GM23248 (cell line): ENCODE measurements around the gene SCAPER.

Source experiments
- EZH2 ChIP-seq: fragments of 200-600 bp; sonication (generic); IDR thresholded peaks from 2 replicates; pipeline ENCODE4 v1.6.1; 2018; ENCODE audit warnings: antibody characterized with exemption, mild to moderate bottlenecking; ENCODE audit not compliant: insufficient read depth, poor library complexity, severe bottlenecking
- EZH2phosphoT487 ChIP-seq: fragments of 200-600 bp; sonication (generic); IDR thresholded peaks from 2 replicates; pipeline ENCODE4 v1.6.1; 2018; ENCODE audit warnings: antibody characterized with exemption, moderate library complexity, mild to moderate bottlenecking, low read depth; ENCODE audit not compliant: insufficient read depth

DNA sequence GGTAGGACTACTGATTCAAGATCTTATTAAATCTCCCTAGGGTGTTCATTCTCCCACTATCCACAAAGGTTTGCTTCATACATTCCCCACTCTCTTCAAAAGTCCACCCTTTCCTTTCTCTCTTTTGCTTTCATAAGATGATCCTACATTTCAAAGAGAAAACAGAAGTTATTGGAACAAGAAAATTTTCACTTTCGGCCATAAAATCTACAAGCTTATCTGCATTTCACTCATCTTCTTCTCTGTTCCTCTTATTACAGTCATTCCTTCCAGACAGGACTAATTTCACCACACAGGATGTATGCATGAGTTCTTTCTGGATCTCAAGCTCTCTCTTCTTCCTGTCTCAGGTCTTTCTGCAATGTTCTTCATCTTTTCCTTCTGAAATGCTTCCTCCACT, 329.9 kb downstream of the SCAPER start:
- no peak for TF ChIP-seq EZH2
- no peak for TF ChIP-seq EZH2phosphoT487
